Smooth muscle cell (in vitro differentiated cells): Measurements from ENCODE around the gene FOSL2. TPM values are rescaled to one million over a fixed set of nuclear protein-coding genes. Genes with fewer than 3 reads are reported as not detected.

Source experiments
- DNase-seq: peaks from one replicate; lab custom pipeline; 2025; ENCODE audit not compliant: unreplicated experiment; lab: John Stamatoyannopoulos, UW
- H2AFZ ChIP-seq: fragments of 200-600 bp; sonication (generic); 2 replicates; pipeline ENCODE4 v1.6.0; 2016; ENCODE audit warnings: antibody characterized with exemption, low read depth, mild to moderate bottlenecking
- H3F3A ChIP-seq: fragments of 200-600 bp; sonication (generic); 2 replicates; pipeline ENCODE4 v1.6.0; 2017; ENCODE audit warnings: antibody characterized with exemption, low read depth
- H3K27ac ChIP-seq: fragments of 200-600 bp; sonication (generic); 2 replicates; pipeline ENCODE4 v1.5.1; 2016; ENCODE audit warnings: low read depth, mild to moderate bottlenecking
- H3K27me3 ChIP-seq: fragments of 200-600 bp; sonication (generic); 2 replicates; pipeline ENCODE4 v1.6.1; 2016; ENCODE audit warnings: low read depth, mild to moderate bottlenecking
- H3K36me3 ChIP-seq: fragments of 200-600 bp; sonication (generic); 2 replicates; pipeline ENCODE4 v1.5.1; 2016; ENCODE audit warnings: low read depth
- H3K4me1 ChIP-seq: fragments of 200-600 bp; sonication (generic); 2 replicates; pipeline ENCODE4 v1.5.1; 2016; ENCODE audit warnings: low read depth
- H3K4me2 ChIP-seq: fragments of 200-600 bp; sonication (generic); 2 replicates; pipeline ENCODE4 v1.6.0; 2016; ENCODE audit warnings: mild to moderate bottlenecking
- H3K4me3 ChIP-seq: fragments of 200-600 bp; sonication (generic); 2 replicates; pipeline ENCODE4 v1.5.1; 2016; ENCODE audit warnings: mild to moderate bottlenecking
- H3K79me2 ChIP-seq: fragments of 200-600 bp; sonication (generic); 2 replicates; pipeline ENCODE4 v1.6.0; 2016; ENCODE audit warnings: low read depth, mild to moderate bottlenecking
- H3K9ac ChIP-seq: fragments of 200-600 bp; sonication (generic); 2 replicates; pipeline ENCODE4 v1.6.0; 2016; ENCODE audit warnings: low read depth
- H3K9me3 ChIP-seq: fragments of 200-600 bp; sonication (generic); replicated peaks from 2 replicates; pipeline ENCODE4 v1.5.1; 2016; ENCODE audit warnings: low read depth
- H4K20me1 ChIP-seq: fragments of 200-600 bp; sonication (generic); 2 replicates; pipeline ENCODE4 v1.6.0; 2016; ENCODE audit warnings: low read depth
- WGBS: methylation state at CpG from one replicate; pipeline ENCODE4 v1.1.7; 2016; ENCODE audit warnings: low lambda C conversion rate; 5-methylcytosine and 5-hydroxymethylcytosine counted together
- polyA plus RNA-seq: library from polyadenylated mRNA; unstranded; fragments of >200 nt; fragmentation: Nextera tagmentation; extraction: Ambion mirVana; gene quantifications from 2 replicates; pipeline ENCODE4 v1.2.1, GENCODE V29; 2016
- total RNA-seq: library from RNA; depleted of rRNA; stranded (reverse); fragments of >200 nt; gene quantifications from 2 replicates; pipeline ENCODE4 v1.2.3, GENCODE V29; 2014
- TF ChIP-seq, protein P1 (sequence below): fragments of 200-600 bp; sonication (generic); IDR thresholded peaks from 2 replicates; pipeline ENCODE4 v1.5.1; 2017; ENCODE audit warnings: borderline replicate concordance, mild to moderate bottlenecking, antibody characterized with exemption; ENCODE audit not compliant: insufficient read depth, poor library complexity, severe bottlenecking

Gene FOSL2
- total and polyA plus RNA-seq, 2 experiments from 2014 or later, result 70.8 to 106 TPM

DNA sequence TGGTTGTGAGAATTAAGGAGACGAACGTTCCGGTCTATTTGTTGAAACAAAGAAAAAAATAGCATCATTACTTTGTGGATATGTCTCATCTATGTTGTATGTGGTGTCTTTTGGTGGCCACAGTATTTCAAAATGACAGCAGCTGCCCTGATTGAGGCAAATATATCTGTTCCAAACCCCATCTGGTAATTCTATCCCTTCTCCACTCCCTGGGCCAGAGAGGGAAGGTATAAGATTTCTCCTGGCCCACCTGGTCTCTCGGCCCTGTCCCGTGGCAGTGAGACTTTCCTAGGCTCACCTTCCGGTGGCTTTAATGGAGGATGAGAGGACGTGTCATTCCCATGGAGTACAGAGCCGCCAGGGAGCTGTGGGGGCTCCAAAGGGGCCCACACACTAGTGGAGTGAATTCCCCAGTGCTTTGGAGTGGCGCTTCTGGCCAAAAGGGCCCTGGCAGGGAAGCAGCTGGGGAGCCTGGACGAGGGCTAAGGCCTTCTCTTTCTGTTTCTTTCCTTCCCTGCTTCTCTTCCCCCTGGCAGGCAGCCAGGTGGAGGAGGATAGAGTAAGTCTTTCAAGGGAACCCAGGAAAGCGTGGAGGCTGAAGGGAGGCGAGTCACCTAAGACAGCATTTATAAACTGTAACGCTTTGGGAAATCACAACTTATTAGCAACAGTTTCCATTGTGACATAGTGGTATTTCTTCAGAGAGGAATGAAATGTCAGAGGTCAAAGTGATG, 5.6 kb downstream of the FOSL2 start:
- WGBS, result 43% methylated on average over 13 of the region's 13 CpGs
- H3K9ac ChIP-seq, result peak overlapping the region; percentile 99
- H3K4me3 ChIP-seq, result peak overlapping the region; percentile 99
- peak overlapping the region; percentile 90 for H3K4me2 ChIP-seq
- H3K27ac ChIP-seq, result peak overlapping the region; percentile 99
- H4K20me1 ChIP-seq, result peaks cover 98% of the 10 kb centered on the region
- no peak for DNase-seq
- H3K79me2 ChIP-seq, result peaks cover 100% of the 10 kb centered on the region
- TF ChIP-seq, protein P1, sequence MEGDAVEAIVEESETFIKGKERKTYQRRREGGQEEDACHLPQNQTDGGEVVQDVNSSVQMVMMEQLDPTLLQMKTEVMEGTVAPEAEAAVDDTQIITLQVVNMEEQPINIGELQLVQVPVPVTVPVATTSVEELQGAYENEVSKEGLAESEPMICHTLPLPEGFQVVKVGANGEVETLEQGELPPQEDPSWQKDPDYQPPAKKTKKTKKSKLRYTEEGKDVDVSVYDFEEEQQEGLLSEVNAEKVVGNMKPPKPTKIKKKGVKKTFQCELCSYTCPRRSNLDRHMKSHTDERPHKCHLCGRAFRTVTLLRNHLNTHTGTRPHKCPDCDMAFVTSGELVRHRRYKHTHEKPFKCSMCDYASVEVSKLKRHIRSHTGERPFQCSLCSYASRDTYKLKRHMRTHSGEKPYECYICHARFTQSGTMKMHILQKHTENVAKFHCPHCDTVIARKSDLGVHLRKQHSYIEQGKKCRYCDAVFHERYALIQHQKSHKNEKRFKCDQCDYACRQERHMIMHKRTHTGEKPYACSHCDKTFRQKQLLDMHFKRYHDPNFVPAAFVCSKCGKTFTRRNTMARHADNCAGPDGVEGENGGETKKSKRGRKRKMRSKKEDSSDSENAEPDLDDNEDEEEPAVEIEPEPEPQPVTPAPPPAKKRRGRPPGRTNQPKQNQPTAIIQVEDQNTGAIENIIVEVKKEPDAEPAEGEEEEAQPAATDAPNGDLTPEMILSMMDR, result no peak
- no peaks in the 10 kb centered on the region for H3K27me3 ChIP-seq
- H2AFZ ChIP-seq, result no peak overlapping the region
- H3K36me3 ChIP-seq, result no peaks in the 10 kb centered on the region
- peaks cover 30% of the 10 kb centered on the region for H3F3A ChIP-seq
- peaks cover 24% of the 10 kb centered on the region for H3K4me1 ChIP-seq
- no peaks in the 10 kb centered on the region for H3K9me3 ChIP-seq

- Histone ChIP-seq H3K4me3 (peak overlapping the region; percentile 99), H2AFZ (no peak overlapping the region), H3K79me2 (peaks cover 100% of the 10 kb centered on the region), H3K36me3 (no peaks in the 10 kb centered on the region), H3K27me3 (no peaks in the 10 kb centered on the region), H4K20me1 (peaks cover 99% of the 10 kb centered on the region), H3K4me1 (peaks cover 24% of the 10 kb centered on the region), H3K4me2 (peak overlapping the region; percentile 90), H3K27ac (peak overlapping the region; percentile 99), H3F3A (peaks cover 36% of the 10 kb centered on the region), H3K9ac (peak overlapping the region; percentile 10), H3K9me3 (no peaks in the 10 kb centered on the region)
- WGBS, result 82% methylated on average over 11 of the region's 11 CpGs
- TF ChIP-seq, protein P1, result no peak
- DNase-seq, result no peak
Observed at GRCh38 chr2:28399289-28399688, 6.6 kb downstream of the FOSL2 start.

GRCh38 chr2:28399956-28400355, 7.3 kb downstream of the FOSL2 start:
- 33% methylated on average over 6 of the region's 6 CpGs for WGBS
- H3K4me1 ChIP-seq, result peaks cover 24% of the 10 kb centered on the region
- TF ChIP-seq, protein P1, result no peak
- H3K27ac ChIP-seq, result peak overlapping the region; percentile 99
- no peaks in the 10 kb centered on the region for H3K9me3 ChIP-seq
- H3K4me2 ChIP-seq, result peak overlapping the region; percentile 90
- no peak for DNase-seq
- H3K4me3 ChIP-seq, result peak overlapping the region; percentile 99
- H3K36me3 ChIP-seq, result no peaks in the 10 kb centered on the region
- H3K27me3 ChIP-seq, result no peaks in the 10 kb centered on the region
- H3F3A ChIP-seq, result peaks cover 37% of the 10 kb centered on the region
- H2AFZ ChIP-seq, result no peak overlapping the region
- peak overlapping the region; percentile 11 for H3K9ac ChIP-seq
- peaks cover 99% of the 10 kb centered on the region for H4K20me1 ChIP-seq
- H3K79me2 ChIP-seq, result peaks cover 100% of the 10 kb centered on the region

DNA sequence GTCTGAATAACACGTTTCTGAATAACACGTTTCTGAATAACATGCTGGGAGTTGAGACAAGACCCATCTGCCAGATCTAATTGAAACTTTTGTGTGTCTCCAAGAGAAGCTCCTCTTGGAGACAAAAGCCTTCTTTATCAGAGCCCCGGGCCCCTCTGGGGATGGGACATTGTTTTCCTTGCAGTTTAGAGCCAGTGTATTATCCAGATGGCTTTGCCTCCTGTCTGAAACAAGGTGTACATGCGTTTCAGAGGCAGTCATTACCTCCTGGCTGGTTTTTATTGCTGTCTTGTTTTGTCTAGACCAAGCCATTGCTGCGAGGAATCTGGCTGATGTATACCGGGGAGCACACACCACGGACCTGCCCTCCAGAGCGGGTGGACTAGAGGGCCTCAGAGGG, 7.8 kb downstream of the FOSL2 start:
- no peak for DNase-seq
- Histone ChIP-seq H3K4me1 (peaks cover 24% of the 10 kb centered on the region), H3K4me2 (peak overlapping the region; percentile 90), H3K4me3 (peak overlapping the region; percentile 3), H3K79me2 (peaks cover 100% of the 10 kb centered on the region), H3K9ac (peak overlapping the region; percentile 11), H3K27ac (peak overlapping the region; percentile 99), H3K36me3 (no peaks in the 10 kb centered on the region), H3F3A (peaks cover 34% of the 10 kb centered on the region), H3K27me3 (no peaks in the 10 kb centered on the region), H3K9me3 (no peaks in the 10 kb centered on the region), H4K20me1 (peaks cover 99% of the 10 kb centered on the region), H2AFZ (no peak overlapping the region)
- WGBS, result 38% methylated on average over 8 of the region's 8 CpGs
- TF ChIP-seq, protein P1, result no peak
